Prostate gland (tissue), 2 donors: Measurements from ENCODE around the gene TXNL4A. TPM values are rescaled to one million over a fixed set of nuclear protein-coding genes. Genes with fewer than 3 reads are reported as not detected.

ENCODE experiments used
- DNase-seq: peaks from one replicate; pipeline ENCODE4 v3.0.0-alpha.2; 2019; ENCODE audit warnings: low spot score
- H3K27ac ChIP-seq, 2 donors: fragments of 200-600 bp; sonication (generic); 2 replicates each; pipeline ENCODE4 v1.5.1; 2017 to 2019
- H3K27me3 ChIP-seq: fragments of 200-600 bp; sonication (generic); replicated peaks from 2 replicates; pipeline ENCODE4 v1.5.1; 2019; ENCODE audit not compliant: insufficient read depth
- H3K36me3 ChIP-seq, 2 donors: fragments of 200-600 bp; sonication (generic); 1 replicate in 1 of 2; 2 replicates in 1 of 2; pipeline versions ENCODE4 v1.5.1 to v1.8.1; 2017 to 2019
- H3K4me1 ChIP-seq: fragments of 200-600 bp; sonication (generic); replicated peaks from 2 replicates; pipeline ENCODE4 v1.5.1; 2019
- H3K4me3 ChIP-seq, 2 donors: fragments of 200-600 bp; sonication (generic); 2 replicates each; pipeline ENCODE4 v1.5.1; 2017 to 2019
- H3K9me3 ChIP-seq: fragments of 200-600 bp; sonication (generic); 2 replicates; pipeline ENCODE4 v1.5.1; 2017
- CTCF ChIP-seq, 4 experiments: fragments of 200-600 bp in 2 of 4; fragments of 450-650 bp in 2 of 4; sonication (generic) in 2 of 4; IDR thresholded peaks; 1 replicate in 3 of 4; 2 replicates in 1 of 4; pipeline ENCODE4 v1.5.1; 2016 to 2019; ENCODE audit warnings: antibody characterized with exemption in 4 of 4, mild to moderate bottlenecking in 2 of 4, moderate library complexity in 2 of 4
- POLR2A ChIP-seq: fragments of 450-650 bp; IDR thresholded peaks from one replicate; pipeline ENCODE4 v1.6.1; 2016; ENCODE audit warnings: antibody characterized with exemption, mild to moderate bottlenecking
- POLR2AphosphoS5 ChIP-seq: sonication (generic); formaldehyde crosslinking; IDR thresholded peaks from one replicate; pipeline ENCODE4 v1.6.1; 2017; ENCODE audit warnings: antibody characterized with exemption
- WGBS: methylation state at CpG from one replicate; pipeline ENCODE4 v1.1.5; 2018; 5-methylcytosine and 5-hydroxymethylcytosine counted together
- intact Hi-C: fragments of 100-400 bp; cut with DNase I; formaldehyde crosslinking; loops from one replicate; pipeline ENCODE4 v1.14.2; 2022
- total RNA-seq, 2 donors: library from RNA; depleted of rRNA; stranded (reverse); fragments of >200 nt; gene quantifications; one replicate each; pipeline ENCODE4 v1.1.0, GENCODE V29; 2016

The TXNL4A gene
- total RNA-seq, 2 donors from 2014 or later, result 25.4 to 35.2 TPM

- TF ChIP-seq CTCF (IDR thresholded peaks at IDR 0.05) (no peak), POLR2AphosphoS5 (no peak)
- Histone ChIP-seq H3K27ac (no peak overlapping the region), H3K27me3 (no peaks in the 10 kb centered on the region), H3K36me3 (no peaks in the 10 kb centered on the region), H3K4me1 (no peaks in the 10 kb centered on the region), H3K9me3 (no peaks in the 10 kb centered on the region), H3K4me3 (no peak overlapping the region)
- intact Hi-C loops, result no loop called here
- WGBS, result 94% methylated on average over 4 of the region's 4 CpGs
- no peak for DNase-seq
Observed at GRCh38 chr18:79974025-79974654, 14.2 kb downstream of the TXNL4A start.

- Histone ChIP-seq H3K4me1 (no peaks in the 10 kb centered on the region), H3K4me3 (no peak overlapping the region), H3K36me3 (no peaks in the 10 kb centered on the region), H3K9me3 (no peaks in the 10 kb centered on the region), H3K27me3 (no peaks in the 10 kb centered on the region), H3K27ac (no peak overlapping the region)
- no peak for DNase-seq
- intact Hi-C loops, result no loop called here
- no peak for TF ChIP-seq CTCF (IDR thresholded peaks at IDR 0.05)
- no peak for TF ChIP-seq POLR2A
- TF ChIP-seq POLR2AphosphoS5, result no peak
- 88% methylated on average over 16 of the region's 16 CpGs for WGBS
Observed at GRCh38 chr18:79973517-79973916, 14.8 kb downstream of the TXNL4A start.

GRCh38 chr18:79972720-79973119 is 15.6 kb downstream of the TXNL4A start:
- intact Hi-C loops, result no loop called here
- 87% methylated on average over 3 of the region's 3 CpGs for whole genome bisulfite sequencing
- TF ChIP-seq POLR2A (no peak), POLR2AphosphoS5 (no peak), CTCF (IDR thresholded peaks at IDR 0.05) (no peak)

GRCh38 chr18:79971986-79972385 is 16.4 kb downstream of the TXNL4A start:
- H3K27ac ChIP-seq, result no peak overlapping the region
- H3K4me3 ChIP-seq, result no peak overlapping the region
- no peaks in the 10 kb centered on the region for H3K9me3 ChIP-seq
- H3K4me1 ChIP-seq, result no peaks in the 10 kb centered on the region
- 92% methylated on average over 9 of the region's 9 CpGs for WGBS
- TF ChIP-seq POLR2AphosphoS5 (no peak), CTCF (IDR thresholded peaks at IDR 0.05) (no peak), POLR2A (no peak)
- no peak for DNase-seq
- intact Hi-C loops, result no loop called here
- H3K27me3 ChIP-seq, result no peaks in the 10 kb centered on the region
- no peaks in the 10 kb centered on the region for H3K36me3 ChIP-seq

More at GRCh38 chr18:79972720-79973119, 15.6 kb downstream of the TXNL4A start:
- H3K27ac ChIP-seq, result no peak overlapping the region
- H3K36me3 ChIP-seq, result no peaks in the 10 kb centered on the region
- H3K4me3 ChIP-seq, result no peak overlapping the region
- no peaks in the 10 kb centered on the region for H3K4me1 ChIP-seq
- no peaks in the 10 kb centered on the region for H3K9me3 ChIP-seq
- no peaks in the 10 kb centered on the region for H3K27me3 ChIP-seq
- no peak for DNase-seq

GRCh38 chr18:79971211-79971952 is 17.0 kb downstream of the TXNL4A start:
- H3K4me3 ChIP-seq, result no peak overlapping the region
- H3K27ac ChIP-seq, result no peak overlapping the region
- no peaks in the 10 kb centered on the region for H3K9me3 ChIP-seq
- no peaks in the 10 kb centered on the region for H3K27me3 ChIP-seq
- WGBS, result 91% methylated on average over 17 of the region's 17 CpGs
- H3K4me1 ChIP-seq, result no peaks in the 10 kb centered on the region
- TF ChIP-seq CTCF (IDR thresholded peaks at IDR 0.05), result no peak
- TF ChIP-seq POLR2A, result no peak
- no peak for TF ChIP-seq POLR2AphosphoS5
- intact Hi-C loops, result no loop called here
- no peak for DNase-seq
- no peaks in the 10 kb centered on the region for H3K36me3 ChIP-seq
